ENCODE measurements around the gene RACK1. TPM values are rescaled to one million over a fixed set of nuclear protein-coding genes. Genes with fewer than 3 reads are reported as not detected.
"Not testable (repeated sequence)": the region's sequence is repeated elsewhere in the genome, so short reads cannot be mapped to it uniquely, and the experiment has no call there.

The RACK1 gene
- total and polyA plus RNA-seq, 2 of the 4 experiments (the other 2 are of a cell fraction), result 4,263 to 9,350 TPM

GRCh38 chr5:181273433-181273744 is 29.7 kb upstream of the RACK1 start:
- H2BK5ac ChIP-seq (ENCODE audit: low read depth, low read length, poor library complexity, severe bottlenecking); H2BK15ac ChIP-seq (ENCODE audit: low read depth, low read length); H3K4me1 ChIP-seq (ENCODE audit: control insufficient read depth, insufficient read depth, low read length); POLR2A ChIA-PET (ENCODE audit: unreplicated experiment); H3K14ac ChIP-seq (replicated peaks; ENCODE audit: low read depth, low read length); DNase-seq; H4K5ac ChIP-seq (ENCODE audit: low read depth, low read length); in situ Hi-C loops (cut with MboI; ENCODE audit: low sequenced_read_pairs); H2BK120ac ChIP-seq (ENCODE audit: low read depth, low read length); H3K23ac ChIP-seq (ENCODE audit: low read depth, low read length); H3K27ac ChIP-seq (ENCODE audit: insufficient read depth, low read length); H3K36me3 ChIP-seq (ENCODE audit: control insufficient read depth, insufficient read depth, low read length); CTCF ChIA-PET; H3K18ac ChIP-seq (ENCODE audit: low read depth, low read length); H3K4ac ChIP-seq (ENCODE audit: low read depth, low read length); dilution Hi-C loops (cut with HindIII; ENCODE audit: low sequenced_read_pairs, unreplicated experiment); BruUV-seq (replicated peaks); H2AK9ac ChIP-seq (replicated peaks; ENCODE audit: low read depth, low read length, poor library complexity); H3K9me3 ChIP-seq (ENCODE audit: control insufficient read depth, insufficient read depth, low read length); H4K91ac ChIP-seq (ENCODE audit: insufficient read depth, low read depth, low read length); H2AFZ ChIP-seq (replicated peaks; ENCODE audit: low read length, poor library complexity); H3K4me3 ChIP-seq (ENCODE audit: insufficient read depth, low read depth, low read length); H3K4me2 ChIP-seq (ENCODE audit: low read depth, low read length); H2AK5ac ChIP-seq (ENCODE audit: low read depth, low read length); intact Hi-C loops (cut with micrococcal nuclease); H3K27me3 ChIP-seq (ENCODE audit: control insufficient read depth, insufficient read depth, low read length); H3K9ac ChIP-seq (ENCODE audit: low read depth, low read length); H3K56ac ChIP-seq (ENCODE audit: extremely low read depth, insufficient read depth, low read length); H3K79me1 ChIP-seq (ENCODE audit: low read depth in 1 of 2, low read length in 2 of 2); H4K20me1 ChIP-seq (ENCODE audit: insufficient read depth, low read length); H2BK20ac ChIP-seq (ENCODE audit: low read depth, low read length); H3K9me1 ChIP-seq (ENCODE audit: insufficient read depth, low read length); H4K8ac ChIP-seq (ENCODE audit: low read depth in 2 of 2, low read length in 2 of 2); ATAC-seq (ENCODE audit: low read depth): not testable (repeated sequence)
- WGBS, 2 experiments (ENCODE audit: extremely low coverage in 2 of 2, insufficient read length in 1 of 2), result 44% methylated on average over 11 of the region's 28 CpGs; no CpG with 5 or more reads in 1 of the 2 experiments
